ENCODE measurements around the gene GHR.

DNA sequence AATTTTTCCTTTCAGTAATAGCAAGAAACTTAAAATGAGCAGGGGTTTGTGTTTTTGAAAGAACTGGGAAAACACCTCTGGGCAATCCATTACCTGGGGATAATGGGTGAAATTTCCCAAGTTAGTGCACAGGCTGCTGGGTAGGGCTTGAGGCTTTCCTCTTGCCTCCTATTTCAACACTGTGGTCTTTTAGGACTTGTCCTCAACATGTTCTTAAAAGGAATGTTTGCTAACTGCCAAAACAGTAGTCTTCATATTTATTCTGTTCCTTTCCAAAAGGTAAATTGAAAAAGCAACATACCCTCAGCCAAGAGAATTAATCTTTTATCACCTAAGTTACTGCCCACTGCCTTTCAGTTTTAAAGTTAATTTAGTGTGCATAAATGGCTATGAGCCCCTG lies 175.1 kb downstream of the GHR start:
- no peak for TF ChIP-seq EP300 (conservative IDR thresholded peaks at IDR 0.05; ENCODE audit: poor library complexity, severe bottlenecking)
- TF ChIP-seq, protein P1, sequence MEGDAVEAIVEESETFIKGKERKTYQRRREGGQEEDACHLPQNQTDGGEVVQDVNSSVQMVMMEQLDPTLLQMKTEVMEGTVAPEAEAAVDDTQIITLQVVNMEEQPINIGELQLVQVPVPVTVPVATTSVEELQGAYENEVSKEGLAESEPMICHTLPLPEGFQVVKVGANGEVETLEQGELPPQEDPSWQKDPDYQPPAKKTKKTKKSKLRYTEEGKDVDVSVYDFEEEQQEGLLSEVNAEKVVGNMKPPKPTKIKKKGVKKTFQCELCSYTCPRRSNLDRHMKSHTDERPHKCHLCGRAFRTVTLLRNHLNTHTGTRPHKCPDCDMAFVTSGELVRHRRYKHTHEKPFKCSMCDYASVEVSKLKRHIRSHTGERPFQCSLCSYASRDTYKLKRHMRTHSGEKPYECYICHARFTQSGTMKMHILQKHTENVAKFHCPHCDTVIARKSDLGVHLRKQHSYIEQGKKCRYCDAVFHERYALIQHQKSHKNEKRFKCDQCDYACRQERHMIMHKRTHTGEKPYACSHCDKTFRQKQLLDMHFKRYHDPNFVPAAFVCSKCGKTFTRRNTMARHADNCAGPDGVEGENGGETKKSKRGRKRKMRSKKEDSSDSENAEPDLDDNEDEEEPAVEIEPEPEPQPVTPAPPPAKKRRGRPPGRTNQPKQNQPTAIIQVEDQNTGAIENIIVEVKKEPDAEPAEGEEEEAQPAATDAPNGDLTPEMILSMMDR (IDR thresholded peaks at IDR 0.05; ENCODE audit: poor library complexity, severe bottlenecking): no peak
- TF ChIP-seq, protein P2, sequence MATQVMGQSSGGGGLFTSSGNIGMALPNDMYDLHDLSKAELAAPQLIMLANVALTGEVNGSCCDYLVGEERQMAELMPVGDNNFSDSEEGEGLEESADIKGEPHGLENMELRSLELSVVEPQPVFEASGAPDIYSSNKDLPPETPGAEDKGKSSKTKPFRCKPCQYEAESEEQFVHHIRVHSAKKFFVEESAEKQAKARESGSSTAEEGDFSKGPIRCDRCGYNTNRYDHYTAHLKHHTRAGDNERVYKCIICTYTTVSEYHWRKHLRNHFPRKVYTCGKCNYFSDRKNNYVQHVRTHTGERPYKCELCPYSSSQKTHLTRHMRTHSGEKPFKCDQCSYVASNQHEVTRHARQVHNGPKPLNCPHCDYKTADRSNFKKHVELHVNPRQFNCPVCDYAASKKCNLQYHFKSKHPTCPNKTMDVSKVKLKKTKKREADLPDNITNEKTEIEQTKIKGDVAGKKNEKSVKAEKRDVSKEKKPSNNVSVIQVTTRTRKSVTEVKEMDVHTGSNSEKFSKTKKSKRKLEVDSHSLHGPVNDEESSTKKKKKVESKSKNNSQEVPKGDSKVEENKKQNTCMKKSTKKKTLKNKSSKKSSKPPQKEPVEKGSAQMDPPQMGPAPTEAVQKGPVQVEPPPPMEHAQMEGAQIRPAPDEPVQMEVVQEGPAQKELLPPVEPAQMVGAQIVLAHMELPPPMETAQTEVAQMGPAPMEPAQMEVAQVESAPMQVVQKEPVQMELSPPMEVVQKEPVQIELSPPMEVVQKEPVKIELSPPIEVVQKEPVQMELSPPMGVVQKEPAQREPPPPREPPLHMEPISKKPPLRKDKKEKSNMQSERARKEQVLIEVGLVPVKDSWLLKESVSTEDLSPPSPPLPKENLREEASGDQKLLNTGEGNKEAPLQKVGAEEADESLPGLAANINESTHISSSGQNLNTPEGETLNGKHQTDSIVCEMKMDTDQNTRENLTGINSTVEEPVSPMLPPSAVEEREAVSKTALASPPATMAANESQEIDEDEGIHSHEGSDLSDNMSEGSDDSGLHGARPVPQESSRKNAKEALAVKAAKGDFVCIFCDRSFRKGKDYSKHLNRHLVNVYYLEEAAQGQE (IDR thresholded peaks at IDR 0.05; ENCODE audit: borderline replicate concordance): no peak
- TF ChIP-seq EZH2 (IDR thresholded peaks at IDR 0.05; ENCODE audit: borderline replicate concordance, insufficient read depth, low read length, poor library complexity, severe bottlenecking): no peak
- no peak for TF ChIP-seq SMC3 (conservative IDR thresholded peaks at IDR 0.05; ENCODE audit: poor library complexity)

Measured in neural cell (in vitro differentiated cells).